Activated gamma-delta T cell treated with anti-CD3 and anti-CD28 coated beads, Interleukin-2, amount 50 U/mL, for 16 hours (primary cell): ENCODE data around the gene PTPRN2.
"Not testable (repeated sequence)": the region's sequence is repeated elsewhere in the genome, so short reads cannot be mapped to it uniquely, and the experiment has no call there.

Experiments
- DNase-seq: peaks from one replicate; pipeline ENCODE4 v3.0.0-alpha.2; 2020; ENCODE audit warnings: low read depth

The PTPRN2 gene

DNA sequence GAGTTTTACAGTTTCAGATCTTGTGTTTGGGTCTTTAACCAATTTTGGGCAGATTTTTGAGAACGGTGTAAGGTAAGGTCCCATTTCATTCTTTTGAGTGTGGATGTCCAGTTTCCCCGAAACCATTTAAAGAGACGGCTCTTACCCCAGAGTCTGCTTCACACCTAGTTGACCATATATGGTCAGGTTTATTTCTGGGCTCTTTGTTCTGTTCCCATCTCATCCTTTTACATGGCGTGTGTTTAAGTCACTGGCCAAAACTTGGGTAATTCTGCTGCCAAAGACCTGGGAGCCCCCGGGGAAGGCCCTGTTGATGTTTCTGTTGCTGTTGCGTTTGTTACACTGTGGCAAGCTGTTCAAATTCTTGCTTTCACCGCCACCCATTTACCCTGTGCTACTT lies 120.1 kb downstream of the PTPRN2 start:
- no peak for DNase-seq

DNA sequence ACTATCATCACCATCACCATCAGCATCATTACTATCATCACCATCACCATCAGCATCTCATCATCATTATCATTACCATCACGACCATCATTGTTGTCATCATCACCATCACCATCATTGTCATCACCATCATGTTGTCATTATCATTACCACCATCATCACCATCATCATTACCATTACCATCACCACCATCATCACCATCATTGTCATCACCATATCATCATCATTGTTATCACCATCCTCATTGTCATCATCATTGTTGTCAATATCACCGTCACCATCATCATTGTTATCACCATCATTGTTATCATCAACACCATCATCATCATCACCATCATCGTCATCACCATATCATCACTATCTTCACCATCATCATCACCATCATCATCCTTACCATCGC lies 124.3 kb downstream of the PTPRN2 start:
- no peak for DNase-seq

DNA sequence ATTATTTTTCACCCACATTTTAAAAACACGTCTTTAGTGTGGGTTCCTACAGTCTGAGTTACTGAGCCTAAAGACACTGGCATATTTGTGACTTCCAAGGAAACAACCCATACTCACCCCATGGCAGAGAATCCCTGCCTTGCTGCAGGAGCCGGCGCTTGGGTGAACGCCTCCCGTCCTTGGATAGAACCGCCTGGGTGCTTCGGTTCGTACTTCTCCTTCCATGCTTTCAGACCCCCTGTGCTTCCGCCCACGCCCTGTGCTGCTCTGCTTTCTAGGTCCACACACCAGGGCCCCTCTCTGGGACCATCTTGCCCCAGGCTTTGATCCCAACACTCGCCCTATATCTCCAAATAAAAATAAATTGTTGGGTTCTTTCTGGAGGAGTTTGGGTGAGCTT lies 125.8 kb downstream of the PTPRN2 start:
- no peak for DNase-seq

DNA sequence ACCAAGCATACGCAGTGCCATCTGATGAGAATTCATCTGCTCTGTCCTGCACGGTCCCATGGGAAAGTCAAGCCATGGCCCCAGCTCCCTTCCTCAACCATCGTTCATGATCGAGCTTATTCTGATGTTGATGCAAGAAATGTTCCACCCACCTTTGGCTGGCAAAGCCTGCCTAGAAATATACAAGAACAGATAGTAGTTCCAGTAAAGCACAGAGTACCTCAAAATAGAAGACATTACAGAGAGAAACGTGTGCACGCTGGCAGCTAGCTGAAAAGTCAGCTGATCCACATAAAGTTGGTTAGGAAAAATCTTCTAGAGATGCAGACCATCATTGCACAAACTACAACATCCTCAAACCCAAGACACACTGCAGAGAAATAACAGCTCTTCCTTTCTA lies 127.0 kb downstream of the PTPRN2 start:
- DNase-seq: no peak

DNA sequence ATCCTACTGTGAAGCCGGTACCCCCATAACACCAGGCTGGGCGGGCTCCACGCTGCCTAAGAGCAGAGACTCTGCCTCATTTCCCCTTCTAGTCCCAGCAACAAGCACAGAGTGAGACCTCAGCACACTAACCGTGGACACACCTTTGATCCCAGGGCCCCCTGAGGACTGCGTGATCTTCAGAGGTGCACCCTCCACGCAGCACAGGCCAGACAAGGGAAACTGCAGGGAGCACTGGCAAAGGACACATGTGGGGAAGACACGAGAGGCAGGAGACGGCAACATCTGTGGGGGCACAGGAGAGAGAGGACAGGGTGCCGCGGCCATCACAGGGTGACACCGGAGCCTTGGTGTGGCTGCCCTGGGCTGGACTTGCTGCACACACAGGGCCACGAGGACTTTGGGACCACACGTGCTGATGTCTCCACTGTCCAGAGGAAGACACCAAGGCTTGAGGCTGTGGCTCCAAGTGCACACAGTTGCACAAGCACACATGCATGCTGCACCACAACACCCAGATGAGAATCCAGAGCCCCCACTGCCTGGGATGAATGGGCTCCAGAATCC lies 128.8 kb downstream of the PTPRN2 start:
- no peak for DNase-seq

DNA sequence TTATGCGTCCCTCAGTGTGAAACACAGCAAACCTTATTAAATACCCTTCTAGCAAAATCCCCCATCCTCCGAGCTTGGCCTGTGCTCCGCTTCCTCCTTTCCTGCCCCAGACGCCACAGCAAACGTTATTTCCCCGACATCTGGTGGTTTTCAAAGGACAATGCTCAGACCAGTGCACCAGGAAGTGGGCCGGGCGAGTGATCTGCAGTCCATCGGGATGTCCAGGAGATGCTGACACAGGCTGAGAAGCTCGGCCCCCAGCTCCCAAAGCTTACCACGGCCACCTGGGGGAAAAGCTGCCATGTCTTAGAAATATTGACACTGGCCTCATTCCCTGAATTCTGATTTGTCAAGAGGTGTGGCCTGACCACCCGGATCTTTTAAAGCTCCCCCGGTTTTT lies 129.5 kb downstream of the PTPRN2 start:
- DNase-seq: no peak

DNA sequence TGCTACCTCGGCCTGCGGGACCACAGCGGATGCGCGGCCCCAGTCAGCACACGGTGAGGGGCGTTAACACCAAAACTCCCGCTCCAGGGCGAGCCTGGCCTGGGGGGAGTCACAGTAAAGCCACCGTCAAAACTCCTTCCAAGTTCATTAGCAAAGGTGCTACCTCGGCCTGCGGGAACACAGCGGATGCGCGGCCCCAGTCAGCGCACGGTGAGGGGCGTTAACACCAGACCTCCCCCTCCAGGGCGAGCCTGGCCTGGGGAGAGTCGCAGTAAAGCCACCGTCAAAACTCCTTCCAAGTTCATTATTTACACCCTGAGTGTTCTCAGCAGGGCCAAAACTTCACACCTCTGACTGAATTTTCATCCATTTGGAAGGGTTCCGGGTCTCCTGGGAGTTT lies 130.0 kb downstream of the PTPRN2 start:
- not testable (repeated sequence) for DNase-seq

DNA sequence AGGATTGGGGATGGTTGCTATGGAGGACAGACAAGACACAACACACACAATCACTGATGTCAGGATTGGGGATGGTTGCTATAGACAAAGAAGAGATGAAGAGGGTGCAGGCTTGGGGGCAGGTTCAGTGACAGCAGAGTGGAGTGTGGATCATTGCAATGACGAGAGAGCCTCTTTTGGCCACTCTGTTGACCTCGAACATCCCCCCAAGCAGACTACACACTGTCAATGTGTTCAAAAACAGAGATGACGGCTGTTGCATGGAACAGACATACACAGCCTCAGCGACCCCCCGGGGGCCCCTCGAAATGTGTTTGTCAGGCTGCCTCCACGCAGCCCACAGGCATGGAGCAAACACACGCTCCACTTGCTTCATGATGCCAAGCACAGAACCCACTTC lies 133.0 kb downstream of the PTPRN2 start:
- no peak for DNase-seq

DNA sequence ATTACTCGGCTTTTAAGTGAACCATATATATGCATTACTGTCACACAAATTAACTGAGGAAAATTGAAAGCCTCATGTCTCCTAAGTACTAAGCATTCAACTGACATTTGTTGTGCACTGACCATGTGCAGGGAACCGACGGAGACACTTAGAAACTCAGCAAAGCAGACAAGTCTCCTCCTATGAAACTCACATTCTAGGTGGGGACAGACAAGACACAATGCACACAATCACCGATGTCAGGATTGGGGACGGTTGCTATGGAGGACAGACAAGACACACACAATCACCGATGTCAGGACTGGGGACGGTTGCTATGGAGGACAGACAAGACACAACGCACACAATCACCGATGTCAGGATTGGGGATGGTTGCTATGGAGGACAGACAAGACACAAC lies 134.0 kb downstream of the PTPRN2 start:
- no peak for DNase-seq

DNA sequence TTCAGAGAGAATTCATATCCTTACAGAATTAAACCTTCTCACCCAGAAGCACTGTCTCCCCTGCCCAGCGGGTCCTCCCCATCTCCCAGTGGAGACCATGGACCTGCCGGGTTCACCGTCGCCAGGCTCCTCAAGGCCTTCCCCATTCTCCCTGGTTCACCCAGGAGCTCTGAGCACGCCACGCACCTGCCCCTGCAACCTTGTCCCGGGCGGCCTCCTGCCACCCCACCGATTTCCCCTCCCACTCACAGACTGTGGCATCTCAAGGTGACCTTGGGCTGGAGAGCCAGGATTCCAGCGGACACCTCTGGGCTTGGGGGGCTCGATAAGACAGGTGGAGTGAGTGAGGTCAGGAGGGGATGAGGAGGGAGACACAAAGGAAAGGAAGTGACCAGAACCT lies 135.3 kb downstream of the PTPRN2 start:
- no peak for DNase-seq

DNA sequence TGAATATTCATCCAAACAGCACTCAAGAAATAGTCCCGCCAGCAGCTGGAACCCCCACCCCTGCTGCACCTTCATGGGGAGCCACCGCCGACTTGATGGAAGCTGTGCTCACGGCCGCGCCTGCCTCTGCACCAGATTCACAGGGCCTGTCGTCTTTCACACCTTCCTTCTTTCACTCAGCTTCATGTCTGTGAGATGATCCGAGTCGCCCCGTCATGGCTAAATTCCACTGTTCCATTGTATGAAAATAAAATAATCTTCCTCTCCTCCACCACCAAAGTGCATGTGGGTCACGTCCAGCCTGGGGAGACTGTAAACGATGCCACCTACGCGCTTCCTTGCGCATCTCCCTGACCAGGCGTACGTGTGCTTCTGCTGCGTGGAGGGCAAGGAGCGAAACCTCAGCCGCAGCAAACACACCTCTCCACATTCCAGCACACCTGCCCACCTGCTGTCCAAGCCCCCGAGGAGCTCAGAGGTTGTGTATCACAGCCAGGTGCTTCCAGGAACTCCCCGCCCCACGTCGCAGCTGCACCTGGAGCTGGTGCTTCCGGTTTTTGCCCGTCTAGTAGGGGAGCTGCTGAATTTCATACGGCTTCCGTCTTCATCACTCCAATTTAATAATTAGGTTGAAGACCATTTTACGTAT lies 137.0 kb downstream of the PTPRN2 start:
- DNase-seq: no peak

DNA sequence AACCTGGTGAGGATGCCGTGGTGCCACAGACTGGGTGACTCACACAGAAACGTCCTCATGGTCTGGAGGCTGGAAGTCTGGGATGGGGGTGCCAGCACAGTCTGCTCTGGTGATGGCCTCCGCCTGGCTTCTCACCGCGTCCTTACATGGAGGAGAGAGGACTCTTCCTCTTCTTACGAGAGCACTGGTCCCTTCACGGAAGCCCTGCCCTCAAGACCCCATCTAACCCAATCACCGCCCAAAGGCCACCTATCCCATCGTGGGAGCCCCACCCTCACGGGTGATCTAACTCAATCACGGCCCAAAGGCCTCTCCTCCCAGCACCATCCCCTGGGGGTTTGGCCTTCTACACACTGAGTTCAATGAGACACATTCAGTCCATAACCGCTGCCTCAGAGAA lies 137.7 kb downstream of the PTPRN2 start:
- no peak for DNase-seq

DNA sequence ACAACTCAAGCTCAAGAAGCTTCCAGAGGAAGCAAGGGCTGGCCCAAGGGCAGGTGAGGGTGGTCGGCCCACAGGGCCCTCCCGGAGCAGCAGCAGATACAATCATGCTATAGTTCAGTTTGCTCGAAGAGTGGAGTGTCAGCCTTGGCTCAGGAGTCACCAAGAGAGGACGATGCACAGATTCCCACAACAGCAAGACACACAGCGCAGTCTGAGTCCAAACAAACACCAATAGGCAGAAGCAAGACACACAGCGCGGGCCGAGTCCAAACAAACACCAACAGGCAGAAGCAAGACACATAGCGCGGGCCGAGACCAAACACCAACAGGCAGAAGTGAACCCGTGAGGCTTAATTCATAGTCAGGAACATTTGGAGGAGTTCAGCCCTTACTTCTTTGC lies 138.4 kb downstream of the PTPRN2 start:
- DNase-seq: no peak

DNA sequence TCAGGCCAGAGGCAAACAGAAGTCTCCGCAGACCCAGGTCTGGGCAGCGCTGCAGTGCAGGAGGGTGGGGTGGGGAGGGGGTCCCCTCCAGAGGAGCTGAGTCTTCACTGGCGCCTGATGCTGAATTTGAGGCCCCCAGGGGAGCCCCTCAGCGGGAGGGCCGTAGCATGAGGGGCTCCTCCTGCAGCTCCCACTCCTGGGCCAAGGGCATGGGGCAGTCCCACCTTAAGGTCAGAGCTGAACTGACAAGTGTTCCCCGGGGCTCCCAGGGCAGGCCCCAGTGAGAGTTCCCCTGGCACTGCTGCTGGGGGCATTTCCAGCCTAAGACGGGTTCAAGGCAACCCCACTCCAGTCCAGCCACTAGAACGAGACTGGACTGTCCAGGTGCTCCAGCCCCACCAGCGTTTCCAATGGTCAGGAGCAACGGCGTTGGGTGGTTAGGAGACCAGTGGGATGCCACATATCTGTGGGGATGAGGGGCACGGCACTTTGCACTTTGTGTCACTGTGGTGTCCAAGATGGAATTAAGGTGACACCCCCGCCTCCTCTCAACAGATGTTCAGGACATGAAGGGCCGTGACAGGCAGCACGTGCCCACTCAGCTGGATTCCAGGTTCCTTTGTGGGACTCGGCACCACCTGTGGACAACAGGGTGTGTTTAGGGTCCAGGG lies 139.1 kb downstream of the PTPRN2 start:
- no peak for DNase-seq

DNA sequence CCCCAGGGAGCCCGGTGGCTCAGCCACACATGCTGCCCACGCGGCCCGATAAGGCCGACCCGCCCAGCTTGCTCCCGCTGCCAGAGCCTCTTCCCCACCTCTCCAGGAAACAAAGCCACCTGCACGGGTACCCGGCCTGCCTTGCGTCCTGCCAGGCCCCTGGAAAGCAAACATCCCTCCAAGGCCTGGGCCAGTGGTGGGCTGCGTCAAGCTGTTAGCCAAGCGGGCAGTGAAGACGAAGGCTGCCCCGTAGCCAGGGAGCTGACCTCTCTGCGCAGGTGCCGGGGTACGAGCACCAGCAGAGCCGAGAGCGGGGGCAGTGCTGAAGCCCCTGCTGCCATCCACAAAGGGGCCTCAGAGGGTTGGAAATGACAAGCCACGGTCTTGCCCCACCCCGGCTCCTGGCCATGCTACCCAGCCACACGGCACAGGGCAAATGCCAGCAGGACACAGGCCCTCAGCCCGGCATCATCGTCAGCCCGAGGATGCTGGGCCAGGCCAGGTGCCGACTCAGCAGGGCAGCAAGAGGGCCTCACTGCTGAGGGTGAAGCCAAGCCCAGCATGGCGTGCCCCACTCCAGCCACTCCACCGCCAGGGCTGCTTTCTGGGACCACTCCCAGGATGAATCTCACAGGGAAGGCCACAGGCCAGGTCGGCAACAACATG lies 140.0 kb downstream of the PTPRN2 start:
- DNase-seq: no peak

DNA sequence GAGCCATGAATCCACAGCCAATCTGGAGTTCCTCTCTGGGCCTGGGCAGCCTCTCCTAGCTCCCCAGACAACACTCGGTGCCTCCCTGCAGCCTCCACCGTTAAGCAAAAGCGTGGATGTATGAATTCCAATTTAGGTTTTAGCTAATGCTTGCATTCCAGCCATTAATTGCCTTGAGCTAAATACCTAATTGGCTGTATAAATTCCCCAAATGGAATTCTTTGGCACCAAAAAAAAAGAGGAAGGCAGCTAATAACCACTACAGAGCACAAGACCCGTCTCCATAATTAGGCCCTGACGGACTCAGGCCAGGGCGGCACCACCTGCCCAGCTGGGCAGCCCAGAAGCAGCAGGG lies 140.5 kb downstream of the PTPRN2 start:
- no peak for DNase-seq

DNA sequence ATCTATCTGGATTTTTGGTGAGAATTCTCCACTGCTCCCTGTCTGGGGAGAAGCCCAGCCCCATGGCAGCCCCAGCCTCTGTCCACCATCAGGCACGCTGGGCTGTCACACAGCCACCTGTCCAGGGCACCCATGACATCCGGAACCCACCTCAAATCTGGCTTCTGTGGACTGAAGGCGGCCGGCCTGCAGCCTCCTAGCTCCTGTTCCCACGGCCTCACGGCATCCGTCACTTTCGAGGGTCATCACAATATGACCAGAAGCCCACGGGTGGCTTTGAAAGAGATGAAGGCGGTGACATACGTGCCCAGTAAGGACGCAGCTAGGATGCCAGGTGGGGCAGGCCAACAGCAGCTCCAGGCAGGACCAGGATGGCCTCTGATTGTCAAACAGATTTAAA lies 140.9 kb downstream of the PTPRN2 start:
- DNase-seq: no peak

DNA sequence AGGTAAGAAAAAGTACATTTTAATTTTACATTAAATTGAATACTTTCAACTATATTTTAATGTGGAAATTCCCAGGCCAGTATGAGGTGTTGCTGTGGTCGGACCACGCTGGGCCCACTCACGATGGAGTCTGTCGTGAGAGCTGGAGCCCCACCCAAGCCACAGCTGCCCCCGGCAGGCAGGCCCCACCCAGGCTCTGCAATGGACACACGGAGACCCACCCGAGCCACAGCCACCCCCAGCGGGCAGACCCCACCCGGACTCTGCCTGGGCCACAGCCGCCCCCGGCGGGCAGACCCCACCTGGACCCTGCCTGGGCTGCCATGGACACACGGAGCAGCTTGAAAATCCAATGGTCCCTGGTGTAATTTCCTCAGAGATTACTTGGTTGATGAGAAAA lies 141.3 kb downstream of the PTPRN2 start:
- no peak for DNase-seq

DNA sequence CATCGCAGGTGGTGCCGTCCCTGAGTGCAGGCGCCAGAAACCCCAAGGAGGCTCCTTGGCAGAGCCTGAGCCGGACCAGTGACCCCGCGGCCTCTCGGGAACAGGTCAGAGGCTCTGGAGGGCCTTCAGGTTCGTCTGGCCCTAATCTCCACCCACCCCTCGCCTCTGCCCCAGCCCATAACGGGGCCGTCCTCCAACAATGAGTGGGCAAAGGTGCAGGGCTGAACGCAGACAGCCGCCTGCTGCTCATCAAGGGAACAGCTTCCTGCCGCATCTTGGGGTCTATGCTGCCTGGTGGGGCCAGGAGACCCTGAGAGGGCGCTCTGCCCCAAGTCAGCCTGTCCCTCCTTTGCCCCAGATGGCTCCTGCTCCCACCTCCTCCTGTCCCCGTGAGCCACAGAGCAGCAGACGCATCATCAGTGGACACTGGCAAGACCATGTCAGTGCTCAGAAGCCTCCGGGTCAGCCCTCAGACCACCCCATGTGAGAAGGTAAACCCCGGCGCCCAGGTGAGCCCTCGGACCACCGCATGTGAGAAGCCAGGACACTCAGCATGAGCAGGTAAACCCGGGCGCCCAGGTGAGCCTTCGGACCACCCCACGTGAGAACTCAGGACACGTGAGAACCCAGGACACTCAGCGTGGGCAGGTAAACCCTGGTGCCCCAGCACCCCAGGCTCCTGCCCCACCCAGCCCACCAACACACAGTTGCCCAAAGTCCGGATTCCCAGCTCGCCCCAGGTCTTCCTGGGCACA lies 142.0 kb downstream of the PTPRN2 start:
- DNase-seq: no peak

DNA sequence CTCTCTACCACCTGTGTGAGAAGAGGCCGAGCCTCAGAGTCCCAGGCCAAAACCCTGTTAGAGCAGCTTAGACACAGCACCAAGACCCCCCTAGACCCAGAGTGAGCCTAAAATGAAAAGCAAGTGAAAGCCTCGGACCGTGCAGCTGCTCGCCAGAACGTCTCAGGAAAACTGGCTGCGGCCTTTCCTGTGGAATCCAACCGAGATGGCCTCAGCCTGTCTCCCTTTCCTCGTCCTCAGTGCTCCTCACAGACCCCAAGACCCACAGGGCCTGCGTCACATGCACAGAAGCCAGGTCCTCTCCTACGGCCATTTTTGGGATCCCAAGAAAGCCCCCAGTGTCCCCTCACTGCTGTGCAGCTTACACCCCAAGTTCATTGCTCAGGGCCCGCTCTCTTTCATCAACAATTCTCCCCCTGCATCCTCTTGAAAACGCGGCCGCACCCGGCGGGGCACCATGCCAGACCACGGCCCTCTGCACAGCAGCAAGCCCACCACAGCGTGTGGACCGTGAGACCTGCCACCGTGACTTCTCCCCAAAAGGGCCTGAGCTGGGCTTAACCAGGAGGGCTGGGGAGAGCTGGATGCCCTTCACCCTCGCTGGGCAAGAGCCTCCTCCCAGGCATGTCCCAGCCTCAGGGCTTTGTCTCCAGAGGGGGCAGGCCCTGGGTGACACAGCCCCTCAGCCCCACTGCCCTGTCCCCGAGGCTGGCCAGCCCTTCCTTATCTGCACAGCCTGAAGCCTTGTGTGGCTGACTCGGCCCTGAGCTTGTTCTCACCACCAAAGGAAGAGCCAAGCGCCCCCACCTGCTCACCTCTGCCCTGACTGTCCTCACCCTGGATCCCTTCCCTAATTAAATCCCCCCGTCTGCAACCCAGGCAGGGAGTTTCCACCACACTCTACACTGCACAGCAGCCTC lies 142.9 kb downstream of the PTPRN2 start:
- no peak for DNase-seq

DNA sequence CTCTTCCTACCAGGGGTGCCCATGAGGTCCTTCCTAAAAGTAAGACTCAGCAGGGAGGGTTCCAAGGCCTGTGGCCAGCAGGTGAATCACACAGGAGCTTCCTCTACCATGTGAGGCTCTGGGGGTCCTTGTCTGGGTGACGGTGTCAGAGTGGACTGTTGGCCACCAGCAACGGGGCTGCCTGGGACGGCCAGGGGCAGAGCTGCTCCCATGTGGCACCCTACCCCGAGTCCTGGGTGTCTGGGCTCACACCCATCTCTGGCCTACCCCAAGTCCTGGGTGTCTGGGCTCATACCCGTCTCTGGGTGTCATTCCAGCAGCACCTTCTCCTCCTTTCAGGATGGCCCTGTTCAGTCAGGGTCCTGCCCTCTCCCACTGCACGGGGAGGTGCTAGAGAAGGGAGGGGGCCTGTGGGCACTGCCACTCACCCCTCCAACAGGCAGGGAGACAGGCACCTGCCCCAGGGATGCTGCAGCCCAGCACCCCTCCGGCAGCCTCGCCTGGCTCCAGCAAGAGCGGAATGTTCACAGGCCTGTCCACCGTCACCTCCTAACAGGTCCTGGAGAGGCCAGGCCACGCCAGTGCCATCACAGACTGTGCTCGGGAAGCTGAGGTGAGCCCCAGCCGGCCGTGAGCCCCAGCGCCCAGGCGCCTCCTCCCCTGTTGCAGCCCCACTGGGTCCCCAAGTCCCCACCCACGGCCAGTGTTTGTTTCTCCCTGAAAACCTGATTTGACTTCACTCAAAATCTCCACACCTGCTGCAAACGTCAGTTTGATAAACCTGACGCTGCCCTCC lies 143.7 kb downstream of the PTPRN2 start:
- DNase-seq: no peak
